DOHH2 (cell line): ENCODE results near the gene ARHGAP33.

Experiments
- H3F3A ChIP-seq: fragments of 200-600 bp; sonication (generic), shearing (Covaris generic); 2 replicates; pipeline ENCODE4 v1.6.0; 2016; ENCODE audit warnings: antibody characterized with exemption, mild to moderate bottlenecking; ENCODE audit not compliant: control insufficient read depth, insufficient read depth
- H3K27ac ChIP-seq: fragments of 200-600 bp; sonication (generic); 2 replicates; pipeline ENCODE4 v1.5.1; 2014; ENCODE audit warnings: low read depth, mild to moderate bottlenecking, low read length, moderate library complexity
- H3K27me3 ChIP-seq: fragments of 200-600 bp; sonication (generic); 2 replicates; pipeline ENCODE4 v1.6.1; 2014; ENCODE audit warnings: mild to moderate bottlenecking, low read length, mixed read lengths; ENCODE audit not compliant: control insufficient read depth
- H3K36me3 ChIP-seq: fragments of 200-600 bp; sonication (generic); 2 replicates; pipeline ENCODE4 v1.6.1; 2014; ENCODE audit warnings: mild to moderate bottlenecking, low read length, moderate library complexity, mixed read lengths; ENCODE audit not compliant: control insufficient read depth
- H3K4me1 ChIP-seq: fragments of 200-600 bp; sonication (generic); 2 replicates; pipeline ENCODE4 v1.6.1; 2014; ENCODE audit warnings: mild to moderate bottlenecking, low read length, mixed read lengths; ENCODE audit not compliant: control insufficient read depth
- H3K4me2 ChIP-seq: fragments of 200-600 bp; sonication (generic); 2 replicates; pipeline ENCODE4 v1.6.0; 2014; ENCODE audit warnings: mild to moderate bottlenecking, low read length, moderate library complexity
- H3K4me3 ChIP-seq: fragments of 200-600 bp; sonication (generic); 2 replicates; pipeline ENCODE4 v1.5.1; 2014; ENCODE audit warnings: mild to moderate bottlenecking, low read length, mixed read lengths
- H3K79me2 ChIP-seq: fragments of 200-600 bp; sonication (generic); 2 replicates; pipeline ENCODE4 v1.6.1; 2014; ENCODE audit warnings: mild to moderate bottlenecking, low read length, mixed read lengths; ENCODE audit not compliant: control insufficient read depth
- H3K9me2 ChIP-seq: fragments of 200-600 bp; sonication (generic); replicated peaks from 2 replicates; pipeline ENCODE4 v1.6.1; 2014; ENCODE audit warnings: mild to moderate bottlenecking, low read length, mixed read lengths; ENCODE audit not compliant: control insufficient read depth
- H3K9me3 ChIP-seq: fragments of 200-600 bp; sonication (generic); 2 replicates; pipeline ENCODE4 v1.6.1; 2014; ENCODE audit warnings: antibody characterized with exemption, low read length, mixed read lengths; ENCODE audit not compliant: control insufficient read depth, insufficient read depth
- H4K20me1 ChIP-seq: fragments of 200-600 bp; sonication (generic); 2 replicates; pipeline ENCODE4 v1.6.0; 2014; ENCODE audit warnings: low read depth, mild to moderate bottlenecking, antibody characterized with exemption, low read length, moderate library complexity; ENCODE audit not compliant: control insufficient read depth, insufficient read depth
- CTCF ChIP-seq: fragments of 200-600 bp; sonication (generic); IDR thresholded peaks from one replicate; pipeline ENCODE4 v1.5.1; 2014; ENCODE audit warnings: antibody characterized with exemption, mild to moderate bottlenecking, low read depth, low read length; ENCODE audit not compliant: poor library complexity, severe bottlenecking
- EZH2phosphoT487 ChIP-seq: fragments of 200-600 bp; sonication (generic); IDR thresholded peaks from 2 replicates; pipeline ENCODE4 v1.6.1; 2017; ENCODE audit warnings: borderline replicate concordance, mild to moderate bottlenecking, antibody characterized with exemption, low read length, moderate library complexity, mixed read lengths

ARHGAP33 gene

GRCh38 chr19:35790981-35791813 lies 15.8 kb downstream of the ARHGAP33 start:
- H3K4me1 ChIP-seq, result no peaks in the 10 kb centered on the region
- no peaks in the 10 kb centered on the region for H4K20me1 ChIP-seq
- H3K9me3 ChIP-seq, result no peaks in the 10 kb centered on the region
- no peak overlapping the region for H3K4me3 ChIP-seq
- no peak overlapping the region for H3K27ac ChIP-seq
- no peaks in the 10 kb centered on the region for H3K9me2 ChIP-seq
- no peaks in the 10 kb centered on the region for H3K36me3 ChIP-seq
- H3K27me3 ChIP-seq, result 0 out of 2 replicates have a peak, but pooled peaks cover 2% of the 10 kb centered on the region
- no peaks in the 10 kb centered on the region for H3F3A ChIP-seq
- TF ChIP-seq EZH2phosphoT487 (no peak), CTCF (peak; percentile 64)
- H3K4me2 ChIP-seq, result no peak overlapping the region
- H3K79me2 ChIP-seq, result no peaks in the 10 kb centered on the region

GRCh38 chr19:35791814-35792279 lies 16.5 kb downstream of the ARHGAP33 start:
- Histone ChIP-seq H3K4me1 (no peaks in the 10 kb centered on the region), H3F3A (no peaks in the 10 kb centered on the region), H3K9me2 (no peaks in the 10 kb centered on the region), H3K36me3 (no peaks in the 10 kb centered on the region), H4K20me1 (no peaks in the 10 kb centered on the region), H3K9me3 (no peaks in the 10 kb centered on the region), H3K27ac (no peak overlapping the region), H3K4me3 (no peak overlapping the region), H3K4me2 (no peak overlapping the region), H3K27me3 (peaks cover 7% of the 10 kb centered on the region; the same call in 1 of the 2 replicates), H3K79me2 (no peaks in the 10 kb centered on the region)
- no peak for TF ChIP-seq EZH2phosphoT487
- no peak for TF ChIP-seq CTCF

GRCh38 chr19:35792312-35792711 lies 16.9 kb downstream of the ARHGAP33 start:
- Histone ChIP-seq H3K4me2 (no peak overlapping the region), H3K4me1 (no peaks in the 10 kb centered on the region), H3K79me2 (no peaks in the 10 kb centered on the region), H4K20me1 (no peaks in the 10 kb centered on the region), H3K27me3 (peaks cover 7% of the 10 kb centered on the region; the same call in 1 of the 2 replicates), H3K4me3 (no peak overlapping the region), H3K27ac (no peak overlapping the region), H3F3A (no peaks in the 10 kb centered on the region), H3K9me3 (no peaks in the 10 kb centered on the region), H3K9me2 (no peaks in the 10 kb centered on the region), H3K36me3 (no peaks in the 10 kb centered on the region)
- TF ChIP-seq CTCF (no peak), EZH2phosphoT487 (no peak)
